ENCODE data around the gene ARHGAP4.
A peak's percentile ranks its signal among the peaks of the same experiment; 100 is the strongest.

The ARHGAP4 gene

GRCh38 chrX:153924149-153924861, 1.8 kb downstream of the ARHGAP4 start:
- peak; percentile 73 for DNase-seq

GRCh38 chrX:153922932-153923857, 2.9 kb downstream of the ARHGAP4 start:
- no peak for DNase-seq

- no peak for DNase-seq
These were observed 4.3 kb downstream of the ARHGAP4 start for GRCh38 chrX:153921511-153922446.

- DNase-seq: no peak
These were observed 5.0 kb downstream of the ARHGAP4 start for GRCh38 chrX:153921070-153921469.

GRCh38 chrX:153920546-153920945, 5.5 kb downstream of the ARHGAP4 start:
- DNase-seq: no peak

- DNase-seq: no peak
These were observed 6.8 kb downstream of the ARHGAP4 start for GRCh38 chrX:153919281-153919680.

- DNase-seq: no peak
These were observed 8.2 kb downstream of the ARHGAP4 start for GRCh38 chrX:153917869-153918268.

- DNase-seq: no peak
These were observed 12.4 kb downstream of the ARHGAP4 start for GRCh38 chrX:153913701-153914100.

- no peak for DNase-seq
These were observed 12.9 kb downstream of the ARHGAP4 start for GRCh38 chrX:153913211-153913610.

- no peak for DNase-seq
These were observed 14.3 kb downstream of the ARHGAP4 start for GRCh38 chrX:153911798-153912197.

- no peak for DNase-seq
These were observed 15.6 kb downstream of the ARHGAP4 start for GRCh38 chrX:153910446-153910845.

GRCh38 chrX:153909980-153910360, 16.1 kb downstream of the ARHGAP4 start:
- no peak for DNase-seq

- DNase-seq: no peak
These were observed 16.8 kb downstream of the ARHGAP4 start for GRCh38 chrX:153909024-153909979.

GRCh38 chrX:153908219-153908860, 17.7 kb downstream of the ARHGAP4 start:
- no peak for DNase-seq

GRCh38 chrX:153907456-153907855, 18.6 kb downstream of the ARHGAP4 start:
- DNase-seq: no peak

GRCh38 chrX:153906126-153906917, 19.7 kb downstream of the ARHGAP4 start:
- no peak for DNase-seq

GRCh38 chrX:153905481-153906095, 20.5 kb downstream of the ARHGAP4 start:
- DNase-seq: no peak

GRCh38 chrX:153903991-153904957, 21.8 kb downstream of the ARHGAP4 start, which contains the start of gene AVPR2:
Gene AVPR2 (plus strand): TSS chrX:153904673. CDS start chrX:153905146, 473 bp downstream.
- no peak for DNase-seq

Data from DMS153 (cell line).